Loucy (cell line): ENCODE data around the gene ATF7.

ENCODE experiments used
- H2AFZ ChIP-seq: fragments of 200-600 bp; sonication (generic); 2 replicates; pipeline ENCODE4 v1.6.0; 2016; ENCODE audit warnings: antibody characterized with exemption, mild to moderate bottlenecking, low read length, moderate library complexity
- H3F3A ChIP-seq: fragments of 200-600 bp; 2 replicates; pipeline ENCODE4 v1.6.0; 2016; ENCODE audit warnings: antibody characterized with exemption, low read depth, mild to moderate bottlenecking
- H3K27me3 ChIP-seq: fragments of 200-600 bp; sonication (generic); 2 replicates; pipeline ENCODE4 v1.6.1; 2014; ENCODE audit warnings: low read length, mild to moderate bottlenecking; ENCODE audit not compliant: insufficient read depth, poor library complexity, severe bottlenecking
- H3K36me3 ChIP-seq: fragments of 200-600 bp; sonication (generic); 2 replicates; pipeline ENCODE4 v1.6.1; 2016; ENCODE audit warnings: low read length; ENCODE audit not compliant: insufficient read depth
- H3K4me1 ChIP-seq: fragments of 200-600 bp; sonication (generic); 2 replicates; pipeline ENCODE4 v1.5.1; 2014; ENCODE audit warnings: low read length, mild to moderate bottlenecking; ENCODE audit not compliant: insufficient read depth, poor library complexity, severe bottlenecking
- H3K4me2 ChIP-seq: fragments of 200-600 bp; sonication (generic); 2 replicates; pipeline ENCODE4 v1.6.0; 2014; ENCODE audit warnings: antibody characterized with exemption, low read length, low read depth, mild to moderate bottlenecking; ENCODE audit not compliant: poor library complexity, severe bottlenecking
- H3K4me3 ChIP-seq: fragments of 200-600 bp; sonication (generic); 2 replicates; pipeline ENCODE4 v1.5.1; 2014; ENCODE audit warnings: low read length, mild to moderate bottlenecking, mixed read lengths; ENCODE audit not compliant: poor library complexity, severe bottlenecking
- H3K79me2 ChIP-seq: fragments of 200-600 bp; sonication (generic); 2 replicates; pipeline ENCODE4 v1.6.1; 2014; ENCODE audit warnings: low read length; ENCODE audit not compliant: insufficient read depth
- H3K9ac ChIP-seq: fragments of 200-600 bp; sonication (generic); 2 replicates; pipeline ENCODE4 v1.6.0; 2014; ENCODE audit warnings: mild to moderate bottlenecking, low read depth, low read length, moderate library complexity; ENCODE audit not compliant: poor library complexity, severe bottlenecking
- H3K9me2 ChIP-seq: fragments of 200-600 bp; sonication (generic); replicated peaks from 2 replicates; pipeline ENCODE4 v1.6.1; 2016; ENCODE audit warnings: low read depth, low read length, mixed read lengths
- H3K9me3 ChIP-seq: fragments of 200-600 bp; sonication (generic); 2 replicates; pipeline ENCODE4 v1.6.1; 2014; ENCODE audit warnings: mild to moderate bottlenecking, antibody characterized with exemption, low read length, low read depth; ENCODE audit not compliant: insufficient read depth
- H4K20me1 ChIP-seq: fragments of 200-600 bp; sonication (generic); 2 replicates; pipeline ENCODE4 v1.6.0; 2014; ENCODE audit warnings: antibody characterized with exemption, low read length, mild to moderate bottlenecking; ENCODE audit not compliant: insufficient read depth, poor library complexity, severe bottlenecking
- EZH2phosphoT487 ChIP-seq: fragments of 200-600 bp; IDR thresholded peaks from 2 replicates; pipeline ENCODE4 v1.6.1; 2018; ENCODE audit warnings: antibody characterized with exemption, mild to moderate bottlenecking, moderate library complexity, borderline replicate concordance
- TF ChIP-seq, protein P1 (sequence below): fragments of 200-600 bp; sonication (generic); conservative IDR thresholded peaks from 2 replicates; pipeline ENCODE4 v1.5.1; 2014; ENCODE audit warnings: mild to moderate bottlenecking, antibody characterized with exemption, low read length

ATF7 gene

DNA sequence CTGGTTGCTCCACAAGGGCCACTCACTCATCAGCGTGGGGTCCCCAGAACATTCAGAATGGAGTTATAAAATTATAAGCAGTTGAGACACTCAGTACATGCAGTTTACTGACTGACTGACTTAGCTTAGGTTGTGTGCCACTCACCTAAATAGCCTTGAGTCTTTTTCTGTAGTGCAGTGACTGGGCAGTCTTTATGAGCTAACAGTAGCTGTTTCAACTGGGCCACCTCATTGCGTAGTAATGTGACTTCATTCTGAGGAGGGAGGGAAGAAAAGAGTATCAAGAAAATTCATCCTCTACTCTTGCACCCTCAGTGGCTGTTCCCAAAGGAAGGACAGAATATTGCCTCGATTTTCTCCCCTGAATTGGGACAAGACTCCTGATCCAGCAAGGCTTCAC, 103.1 kb downstream of the ATF7 start:
- Histone ChIP-seq H3K4me2 (no peak overlapping the region), H3K79me2 (no peaks in the 10 kb centered on the region), H3K27me3 (no peaks in the 10 kb centered on the region), H3K9ac (no peak overlapping the region), H4K20me1 (no peaks in the 10 kb centered on the region), H3K36me3 (peaks cover 54% of the 10 kb centered on the region; the same call in 1 of the 2 replicates), H3K4me1 (no peaks in the 10 kb centered on the region), H3F3A (no peaks in the 10 kb centered on the region), H2AFZ (no peak overlapping the region), H3K9me3 (no peaks in the 10 kb centered on the region), H3K9me2 (no peaks in the 10 kb centered on the region), H3K4me3 (no peak overlapping the region)
- TF ChIP-seq, protein P1, sequence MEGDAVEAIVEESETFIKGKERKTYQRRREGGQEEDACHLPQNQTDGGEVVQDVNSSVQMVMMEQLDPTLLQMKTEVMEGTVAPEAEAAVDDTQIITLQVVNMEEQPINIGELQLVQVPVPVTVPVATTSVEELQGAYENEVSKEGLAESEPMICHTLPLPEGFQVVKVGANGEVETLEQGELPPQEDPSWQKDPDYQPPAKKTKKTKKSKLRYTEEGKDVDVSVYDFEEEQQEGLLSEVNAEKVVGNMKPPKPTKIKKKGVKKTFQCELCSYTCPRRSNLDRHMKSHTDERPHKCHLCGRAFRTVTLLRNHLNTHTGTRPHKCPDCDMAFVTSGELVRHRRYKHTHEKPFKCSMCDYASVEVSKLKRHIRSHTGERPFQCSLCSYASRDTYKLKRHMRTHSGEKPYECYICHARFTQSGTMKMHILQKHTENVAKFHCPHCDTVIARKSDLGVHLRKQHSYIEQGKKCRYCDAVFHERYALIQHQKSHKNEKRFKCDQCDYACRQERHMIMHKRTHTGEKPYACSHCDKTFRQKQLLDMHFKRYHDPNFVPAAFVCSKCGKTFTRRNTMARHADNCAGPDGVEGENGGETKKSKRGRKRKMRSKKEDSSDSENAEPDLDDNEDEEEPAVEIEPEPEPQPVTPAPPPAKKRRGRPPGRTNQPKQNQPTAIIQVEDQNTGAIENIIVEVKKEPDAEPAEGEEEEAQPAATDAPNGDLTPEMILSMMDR = no peak
- TF ChIP-seq EZH2phosphoT487 = no peak

DNA sequence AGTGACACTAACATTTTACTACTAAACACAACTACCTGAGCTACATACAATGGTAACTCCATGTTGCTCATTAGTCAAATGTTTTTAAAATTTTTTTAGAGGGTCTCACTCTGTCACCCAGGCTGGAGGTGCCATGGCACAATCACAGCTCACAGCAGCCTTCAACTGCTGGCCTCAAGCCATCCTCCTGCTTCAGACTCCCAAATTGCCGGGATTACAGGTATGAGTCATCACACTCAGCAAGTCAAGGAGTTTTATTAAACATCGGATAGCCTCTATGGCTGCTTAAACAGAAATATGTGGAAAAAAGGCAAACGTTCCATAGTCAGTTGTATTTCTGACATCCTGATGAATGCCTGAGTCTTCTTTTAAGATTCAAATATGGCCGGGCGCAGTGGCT, 107.8 kb downstream of the ATF7 start:
- Histone ChIP-seq H3K79me2 (no peaks in the 10 kb centered on the region), H3K4me1 (no peaks in the 10 kb centered on the region), H3K36me3 (peaks cover 81% of the 10 kb centered on the region; the same call in 1 of the 2 replicates), H3F3A (no peaks in the 10 kb centered on the region), H3K9me3 (no peaks in the 10 kb centered on the region), H3K27me3 (no peaks in the 10 kb centered on the region), H3K9ac (no peak overlapping the region), H4K20me1 (no peaks in the 10 kb centered on the region), H3K4me3 (no peak overlapping the region), H3K9me2 (no peaks in the 10 kb centered on the region), H3K4me2 (no peak overlapping the region), H2AFZ (no peak overlapping the region)
- TF ChIP-seq, protein P1 = no peak
- no peak for TF ChIP-seq EZH2phosphoT487

DNA sequence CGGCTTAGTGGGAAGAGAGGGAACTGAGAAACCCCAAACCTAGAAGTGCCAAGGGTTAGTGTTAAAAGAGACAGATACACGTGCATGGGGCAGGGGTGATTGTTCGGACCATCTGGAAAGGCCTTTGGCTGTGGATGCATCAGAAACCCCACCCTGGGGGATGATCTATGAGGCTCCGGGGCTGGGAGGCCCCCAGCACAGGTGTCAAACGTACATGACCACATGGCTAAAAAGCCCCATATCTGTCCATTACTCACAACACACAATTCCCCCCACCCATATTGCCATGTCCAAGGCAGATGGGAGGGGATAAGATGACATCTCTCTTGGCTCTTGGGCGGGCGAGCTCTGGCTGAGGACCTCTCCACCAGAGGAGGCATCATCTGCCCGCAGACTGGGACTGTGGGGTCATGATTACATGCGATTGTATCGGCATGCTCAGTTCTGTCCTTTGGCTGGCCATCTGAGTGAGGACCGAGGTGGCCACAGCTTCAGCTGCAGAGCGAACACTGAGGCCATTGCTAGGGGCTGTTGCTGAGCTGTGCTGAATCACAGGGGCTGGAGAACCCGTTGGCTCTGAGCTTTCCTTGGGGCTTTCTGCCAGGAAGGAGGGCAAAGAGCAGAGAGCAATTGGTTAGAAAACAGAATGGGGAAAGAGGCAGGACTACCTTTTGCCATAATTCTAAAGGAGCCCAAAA, 109.3 kb downstream of the ATF7 start:
- no peaks in the 10 kb centered on the region for H3F3A ChIP-seq
- no peaks in the 10 kb centered on the region for H3K9me3 ChIP-seq
- no peak overlapping the region for H3K4me2 ChIP-seq
- no peak overlapping the region for H3K4me3 ChIP-seq
- H3K4me1 ChIP-seq = no peaks in the 10 kb centered on the region
- H3K27me3 ChIP-seq = no peaks in the 10 kb centered on the region
- H3K9ac ChIP-seq = no peak overlapping the region
- H3K9me2 ChIP-seq = no peaks in the 10 kb centered on the region
- H3K79me2 ChIP-seq = no peaks in the 10 kb centered on the region
- TF ChIP-seq, protein P1 = no peak
- TF ChIP-seq EZH2phosphoT487 = no peak
- H3K36me3 ChIP-seq = peaks cover 77% of the 10 kb centered on the region; the same call in 1 of the 2 replicates
- H4K20me1 ChIP-seq = no peaks in the 10 kb centered on the region
- no peak overlapping the region for H2AFZ ChIP-seq
